IMR-90 (cell line): ENCODE results near the gene PNMA8A. TPM values are rescaled to one million over a fixed set of nuclear protein-coding genes. Genes with fewer than 3 reads are reported as not detected.

Experiments used
- ATAC-seq: fragments of 200-7000 bp; cut with Tn5 transposase; 2 replicates; pipeline ENCODE4 v1.9.1; 2020; ENCODE audit warnings: low read depth, mild to moderate bottlenecking, moderate library complexity
- BruUV-seq: library from RNA; stranded (reverse); fragments of 400-500 nt; replicated peaks from 2 replicates; lab custom pipeline; 2021; lab: Mats Ljungman, UMichigan
- CTCF ChIA-PET: fragments of 300-600 bp; formaldehyde crosslinking; extraction: SDS; loops from one replicate; lab custom pipeline; 2021; ENCODE audit warnings: antibody characterized with exemption; lab: Yijun Ruan, JAX
- POLR2A ChIA-PET: fragments of 300-600 bp; sonication (Branson Sonifier 250); formaldehyde crosslinking; loops from one replicate; lab custom pipeline; 2022; ENCODE audit warnings: antibody characterized with exemption; ENCODE audit not compliant: unreplicated experiment; lab: Charles Lee
- DNase-seq: peaks from one replicate; pipeline ENCODE4 v3.0.0; 2013
- H2AFZ ChIP-seq: replicated peaks from 2 replicates; pipeline ENCODE3; 2013; ENCODE audit warnings: low read length, mild to moderate bottlenecking; ENCODE audit not compliant: poor library complexity
- H2AK5ac ChIP-seq: 2 replicates; pipeline ENCODE4 v1.6.1; 2013; ENCODE audit warnings: low read depth, low read length, inconsistent platforms
- H2AK9ac ChIP-seq: replicated peaks from 2 replicates; pipeline ENCODE3; 2013; ENCODE audit warnings: mild to moderate bottlenecking, low read depth, low read length, moderate library complexity; ENCODE audit not compliant: poor library complexity
- H2BK120ac ChIP-seq: 2 replicates; pipeline ENCODE4 v1.6.1; 2013; ENCODE audit warnings: low read depth, low read length, inconsistent platforms
- H2BK15ac ChIP-seq: 3 replicates; pipeline ENCODE4 v1.6.1; 2013; ENCODE audit warnings: low read depth, low read length, inconsistent platforms
- H2BK20ac ChIP-seq: 2 replicates; pipeline ENCODE4 v1.6.1; 2013; ENCODE audit warnings: low read depth, mild to moderate bottlenecking, inconsistent platforms, low read length, moderate library complexity
- H2BK5ac ChIP-seq: 2 replicates; pipeline ENCODE4 v1.6.1; 2013; ENCODE audit warnings: mild to moderate bottlenecking, low read depth, low read length, inconsistent platforms; ENCODE audit not compliant: poor library complexity, severe bottlenecking
- H3K14ac ChIP-seq: replicated peaks from 2 replicates; pipeline ENCODE4 v1.6.1; 2013; ENCODE audit warnings: low read depth, low read length, inconsistent platforms
- H3K18ac ChIP-seq: 2 replicates; pipeline ENCODE4 v1.6.1; 2013; ENCODE audit warnings: low read depth, low read length, control low read depth
- H3K23ac ChIP-seq: 2 replicates; pipeline ENCODE4 v1.6.1; 2013; ENCODE audit warnings: low read depth, low read length, inconsistent platforms
- H3K27ac ChIP-seq: 2 replicates; pipeline ENCODE4 v1.5.1; 2013; ENCODE audit warnings: mild to moderate bottlenecking, control low read depth, low read length; ENCODE audit not compliant: insufficient read depth
- H3K27me3 ChIP-seq: 2 replicates; pipeline ENCODE4 v1.6.1; 2013; ENCODE audit warnings: low read length; ENCODE audit not compliant: control insufficient read depth, insufficient read depth
- H3K36me3 ChIP-seq: 2 replicates; pipeline ENCODE4 v1.6.1; 2013; ENCODE audit warnings: low read length, mixed read lengths; ENCODE audit not compliant: control insufficient read depth, insufficient read depth
- H3K4ac ChIP-seq: 2 replicates; pipeline ENCODE4 v1.6.1; 2013; ENCODE audit warnings: low read depth, low read length, inconsistent platforms
- H3K4me1 ChIP-seq: 2 replicates; pipeline ENCODE4 v1.6.1; 2013; ENCODE audit warnings: low read length, mixed read lengths; ENCODE audit not compliant: control insufficient read depth, insufficient read depth
- H3K4me2 ChIP-seq: 2 replicates; pipeline ENCODE4 v1.6.1; 2013; ENCODE audit warnings: low read depth, mild to moderate bottlenecking, control low read depth, low read length, moderate library complexity
- H3K4me3 ChIP-seq: 2 replicates; pipeline ENCODE4 v1.5.1; 2013; ENCODE audit warnings: low read depth, mild to moderate bottlenecking, control low read depth, low read length, moderate library complexity; ENCODE audit not compliant: insufficient read depth
- H3K56ac ChIP-seq: 2 replicates; pipeline ENCODE4 v1.6.1; 2013; ENCODE audit warnings: low read length, inconsistent platforms; ENCODE audit not compliant: insufficient read depth; ENCODE audit errors: extremely low read depth
- H3K79me1 ChIP-seq, 2 experiments: 2 replicates each; pipeline ENCODE4 v1.6.1; 2013; ENCODE audit warnings: low read length in 2 of 2, inconsistent platforms in 1 of 2, low read depth in 1 of 2
- H3K9ac ChIP-seq: 2 replicates; pipeline ENCODE4 v1.6.1; 2013; ENCODE audit warnings: low read depth, low read length, control low read depth
- H3K9me1 ChIP-seq: 2 replicates; pipeline ENCODE4 v1.6.1; 2013; ENCODE audit warnings: low read length, inconsistent platforms; ENCODE audit not compliant: insufficient read depth
- H3K9me3 ChIP-seq: 2 replicates; pipeline ENCODE4 v1.6.1; 2013; ENCODE audit warnings: low read length; ENCODE audit not compliant: control insufficient read depth, insufficient read depth
- H4K20me1 ChIP-seq: 2 replicates; pipeline ENCODE4 v1.6.1; 2013; ENCODE audit warnings: low read length, inconsistent platforms; ENCODE audit not compliant: insufficient read depth
- H4K5ac ChIP-seq: 2 replicates; pipeline ENCODE4 v1.6.1; 2013; ENCODE audit warnings: mild to moderate bottlenecking, low read depth, low read length, control low read depth
- H4K8ac ChIP-seq, 2 experiments: 2 replicates each; pipeline ENCODE4 v1.6.1; 2013; ENCODE audit warnings: low read depth in 2 of 2, low read length in 2 of 2, control low read depth in 1 of 2, inconsistent platforms in 1 of 2
- H4K91ac ChIP-seq: 2 replicates; pipeline ENCODE4 v1.6.1; 2013; ENCODE audit warnings: low read depth, low read length, inconsistent platforms; ENCODE audit not compliant: insufficient read depth
- CEBPB ChIP-seq: IDR thresholded peaks from 2 replicates; pipeline ENCODE4 v1.6.1; 2012; ENCODE audit warnings: low read depth, low read length, improper control_type of control experiment
- CHD1 ChIP-seq: IDR thresholded peaks from 2 replicates; pipeline ENCODE4 v1.6.1; 2012; ENCODE audit warnings: low read depth, low read length, improper control_type of control experiment
- ELK1 ChIP-seq: fragments of 150-350 bp; IDR thresholded peaks from 2 replicates; pipeline ENCODE4 v1.6.1; 2016; ENCODE audit warnings: low read depth, mild to moderate bottlenecking, low read length, moderate library complexity, borderline replicate concordance
- MAZ ChIP-seq: IDR thresholded peaks from 2 replicates; pipeline ENCODE4 v1.6.1; 2012; ENCODE audit warnings: low read depth, mild to moderate bottlenecking, low read length, improper control_type of control experiment, moderate library complexity, borderline replicate concordance
- NFE2L2 ChIP-seq: fragments of 150-350 bp; IDR thresholded peaks from 2 replicates; pipeline ENCODE4 v1.6.1; 2016; ENCODE audit warnings: low read depth, mild to moderate bottlenecking, low read length
- POLR2A ChIP-seq: IDR thresholded peaks from 2 replicates; pipeline ENCODE4 v1.6.1; 2012; ENCODE audit warnings: mild to moderate bottlenecking, low read depth, low read length
- RAD21 ChIP-seq: IDR thresholded peaks from 2 replicates; pipeline ENCODE4 v1.6.1; 2012; ENCODE audit warnings: low read length, improper control_type of control experiment
- RFX5 ChIP-seq: IDR thresholded peaks from 2 replicates; pipeline ENCODE4 v1.8.0; 2012; ENCODE audit warnings: low read depth, mild to moderate bottlenecking, low read length, moderate library complexity
- SMC3 ChIP-seq: fragments of 150-350 bp; IDR thresholded peaks from 2 replicates; pipeline ENCODE4 v1.6.1; 2016; ENCODE audit warnings: low read depth, mild to moderate bottlenecking, antibody characterized with exemption, low read length, moderate library complexity
- USF2 ChIP-seq: fragments of 150-350 bp; IDR thresholded peaks from 2 replicates; pipeline ENCODE4 v1.6.1; 2017; ENCODE audit warnings: mild to moderate bottlenecking, antibody characterized with exemption, low read length, low read depth
- WGBS, 2 experiments: methylation state at CpG; one replicate each; pipeline versions ENCODE4 v1.1.5 to v1.1.7; 2013; ENCODE audit warnings: missing lambda C conversion rate in 2 of 2; ENCODE audit not compliant: insufficient read length in 1 of 2; ENCODE audit errors: extremely low coverage in 2 of 2; 5-methylcytosine and 5-hydroxymethylcytosine counted together
- dilution Hi-C: fragments of 300-500 bp; cut with HindIII; formaldehyde crosslinking; loops from one replicate; pipeline ENCODE4 v1.14.3; 2018; ENCODE audit warnings: low sequenced_read_pairs; ENCODE audit not compliant: unreplicated experiment
- in situ Hi-C: fragments of 300-500 bp; cut with MboI; formaldehyde crosslinking; loops from 3 replicates; pipeline ENCODE4 v1.14.3; 2019; ENCODE audit warnings: low sequenced_read_pairs, inconsistent platforms, mixed read lengths
- intact Hi-C: fragments of 100-400 bp; cut with micrococcal nuclease; formaldehyde crosslinking; loops from 2 replicates; pipeline ENCODE4 v1.10.0; 2022
- polyA plus RNA-seq, 3 experiments: library from polyadenylated mRNA; depleted of rRNA; stranded (reverse); fragments of >200 nt; gene quantifications; 2 replicates each; pipeline ENCODE4 v1.2.3, GENCODE V29; 2012; ENCODE audit warnings: low replicate concordance in 1 of 3
- total RNA-seq: library from RNA; depleted of rRNA; stranded (reverse); fragments of >200 nt; gene quantifications from 2 replicates; pipeline ENCODE4 v1.2.3, GENCODE V29; 2012

Gene PNMA8A
- total and polyA plus RNA-seq, 2 of the 4 experiments (the other 2 are of a cell fraction): 0.77 to 0.90 TPM

- no peak overlapping the region for H3K4me3 ChIP-seq
- WGBS, 2 experiments: no CpG with 5 or more reads among the region's 17 CpGs
- DNase-seq (no peak), ATAC-seq (no peak)
- H3K23ac ChIP-seq: no peak overlapping the region
- no peak overlapping the region for H3K14ac ChIP-seq
- H2AFZ ChIP-seq: no peak overlapping the region
- H4K5ac ChIP-seq: no peak overlapping the region
- H3K56ac ChIP-seq: no peak overlapping the region
- ChIA-PET POLR2A (no interaction called here), CTCF (no interaction called here)
- H3K27ac ChIP-seq: no peak overlapping the region
- H2BK5ac ChIP-seq: no peak overlapping the region
- no peaks in the 10 kb centered on the region for H3K36me3 ChIP-seq
- H2AK5ac ChIP-seq: no peak overlapping the region
- H3K9me3 ChIP-seq: peaks cover 5% of the 10 kb centered on the region
- H2BK15ac ChIP-seq: no peak overlapping the region
- H4K20me1 ChIP-seq: no peaks in the 10 kb centered on the region
- no peak overlapping the region for H2BK20ac ChIP-seq
- no peaks in the 10 kb centered on the region for H3K79me1 ChIP-seq
- no peak overlapping the region for H3K18ac ChIP-seq
- dilution Hi-C loops (no loop called here), in situ Hi-C loops (no loop called here), intact Hi-C loops (no loop called here)
- no peak overlapping the region for H4K8ac ChIP-seq
- H3K27me3 ChIP-seq: peaks cover 25% of the 10 kb centered on the region
- TF ChIP-seq USF2 (no peak), ELK1 (no peak), RFX5 (no peak), MAZ (no peak), CHD1 (no peak), RAD21 (no peak), POLR2A (no peak), CEBPB (no peak), NFE2L2 (no peak), SMC3 (no peak)
- H4K91ac ChIP-seq: no peak overlapping the region
- no peak overlapping the region for H2AK9ac ChIP-seq
- H2BK120ac ChIP-seq: no peak overlapping the region
- H3K9me1 ChIP-seq: no peaks in the 10 kb centered on the region
- no peaks in the 10 kb centered on the region for H3K4me1 ChIP-seq
- H3K4ac ChIP-seq: no peak overlapping the region
- BruUV-seq: no TSS peak
- H3K9ac ChIP-seq: no peak overlapping the region
- H3K4me2 ChIP-seq: no peak overlapping the region
Observed at GRCh38 chr19:46503848-46504453, 32.6 kb upstream of the PNMA8A start.
